Measurements from ENCODE around the gene KCTD14. TPM values are rescaled to one million over a fixed set of nuclear protein-coding genes. Genes with fewer than 3 reads are reported as not detected.
A peak's percentile ranks its signal among the peaks of the same experiment; 100 is the strongest.

Gene KCTD14
- total and polyA plus RNA-seq, 9 of the 15 experiments (the other 6 are each of a cell fraction or from before 2014, with no cell fraction given), result 0.04 to 0.30 (median 0.11) TPM; not detected in 2

DNA sequence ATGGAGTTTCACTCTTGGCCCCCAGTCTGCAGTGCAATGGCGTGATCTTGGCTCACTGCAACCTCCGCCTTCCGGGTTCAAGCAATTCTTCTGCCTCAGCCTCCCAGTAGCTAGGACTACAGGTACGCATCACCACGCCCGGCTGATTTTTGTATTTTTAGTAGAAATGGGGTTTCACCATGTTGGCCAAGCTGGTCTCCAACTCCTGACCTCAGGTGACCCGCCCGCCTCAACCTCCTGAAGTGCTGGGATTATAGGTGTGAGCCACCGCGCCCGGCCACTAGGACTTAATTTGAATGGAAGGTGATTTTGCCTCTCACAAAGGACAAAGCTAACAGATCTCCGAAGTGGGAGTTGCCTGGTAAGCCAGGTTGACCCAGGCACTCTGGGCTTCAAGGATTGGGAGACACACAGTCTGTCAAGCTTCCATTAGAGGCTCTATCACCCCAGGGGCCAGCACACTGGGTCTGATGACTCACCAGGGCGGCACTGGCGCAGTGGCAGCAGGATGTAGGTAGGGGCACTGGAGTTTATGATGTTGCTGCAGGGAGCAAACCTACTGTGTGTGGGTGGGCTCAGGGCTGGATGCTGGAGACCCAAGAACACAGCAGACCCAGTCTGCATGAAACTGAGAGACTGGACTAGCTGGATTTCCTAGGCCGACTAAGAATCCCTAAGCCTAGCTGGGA, 17.8 kb upstream of the KCTD14 start (continued):
- no peak for TF ChIP-seq MED1 (CRISPR knock-in tag; IDR thresholded peaks at IDR 0.05; ENCODE audit: borderline replicate concordance)
- peak; percentile 68 for TF ChIP-seq DPF2 (IDR thresholded peaks at IDR 0.05)
- peak; percentile 97 for TF ChIP-seq ZKSCAN1 (IDR thresholded peaks at IDR 0.05; ENCODE audit: low read depth, low read length)
- TF ChIP-seq MYNN (IDR thresholded peaks at IDR 0.05), result 0 out of 2 replicates have a peak, but pooled peaks have one; percentile 24
- TF ChIP-seq MYNN (CRISPR knock-in tag; IDR thresholded peaks at IDR 0.05), result no peak
- TF ChIP-seq, protein P1, sequence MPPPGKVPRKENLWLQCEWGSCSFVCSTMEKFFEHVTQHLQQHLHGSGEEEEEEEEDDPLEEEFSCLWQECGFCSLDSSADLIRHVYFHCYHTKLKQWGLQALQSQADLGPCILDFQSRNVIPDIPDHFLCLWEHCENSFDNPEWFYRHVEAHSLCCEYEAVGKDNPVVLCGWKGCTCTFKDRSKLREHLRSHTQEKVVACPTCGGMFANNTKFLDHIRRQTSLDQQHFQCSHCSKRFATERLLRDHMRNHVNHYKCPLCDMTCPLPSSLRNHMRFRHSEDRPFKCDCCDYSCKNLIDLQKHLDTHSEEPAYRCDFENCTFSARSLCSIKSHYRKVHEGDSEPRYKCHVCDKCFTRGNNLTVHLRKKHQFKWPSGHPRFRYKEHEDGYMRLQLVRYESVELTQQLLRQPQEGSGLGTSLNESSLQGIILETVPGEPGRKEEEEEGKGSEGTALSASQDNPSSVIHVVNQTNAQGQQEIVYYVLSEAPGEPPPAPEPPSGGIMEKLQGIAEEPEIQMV (tag; conservative IDR thresholded peaks at IDR 0.05; ENCODE audit: low read depth), result no peak
- TF ChIP-seq ZNF431 (CRISPR knock-in tag; IDR thresholded peaks at IDR 0.05), result no peak
- TF ChIP-seq POLR2AphosphoS5 (IDR thresholded peaks at IDR 0.05; ENCODE audit: control insufficient read depth, insufficient read depth, low read depth, low read length), result no peak
- no peak for TF ChIP-seq TAF9B (IDR thresholded peaks at IDR 0.05; ENCODE audit: partially characterized antibody)
- TF ChIP-seq, protein P2, sequence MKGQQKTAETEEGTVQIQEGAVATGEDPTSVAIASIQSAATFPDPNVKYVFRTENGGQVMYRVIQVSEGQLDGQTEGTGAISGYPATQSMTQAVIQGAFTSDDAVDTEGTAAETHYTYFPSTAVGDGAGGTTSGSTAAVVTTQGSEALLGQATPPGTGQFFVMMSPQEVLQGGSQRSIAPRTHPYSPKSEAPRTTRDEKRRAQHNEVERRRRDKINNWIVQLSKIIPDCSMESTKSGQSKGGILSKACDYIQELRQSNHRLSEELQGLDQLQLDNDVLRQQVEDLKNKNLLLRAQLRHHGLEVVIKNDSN (CRISPR knock-in tag; IDR thresholded peaks at IDR 0.05), result peak; percentile 17; the same call in 1 of the 2 replicates
- TF ChIP-seq GTF2F1 (IDR thresholded peaks at IDR 0.05; ENCODE audit: low read depth, low read length), result no peak
- TF ChIP-seq YY1 (IDR thresholded peaks at IDR 0.05; ENCODE audit: borderline replicate concordance in 1 of 3, control insufficient read depth in 1 of 3, extremely low read depth in 1 of 3, insufficient read depth in 3 of 3, insufficient read length in 1 of 3, insufficient replicate concordance in 2 of 3, low read depth in 1 of 3, low read length in 2 of 3), result peak in 1 of 3 experiments; percentile 31
- TF ChIP-seq FOS (IDR thresholded peaks at IDR 0.05; ENCODE audit: extremely low read depth, insufficient read length), result peak; percentile 14
- no peak for TF ChIP-seq NFXL1 (CRISPR knock-in tag; IDR thresholded peaks at IDR 0.05)
- no peak for TF ChIP-seq TAF15 (IDR thresholded peaks at IDR 0.05; ENCODE audit: low read depth, low read length)
- TF ChIP-seq, protein P3, sequence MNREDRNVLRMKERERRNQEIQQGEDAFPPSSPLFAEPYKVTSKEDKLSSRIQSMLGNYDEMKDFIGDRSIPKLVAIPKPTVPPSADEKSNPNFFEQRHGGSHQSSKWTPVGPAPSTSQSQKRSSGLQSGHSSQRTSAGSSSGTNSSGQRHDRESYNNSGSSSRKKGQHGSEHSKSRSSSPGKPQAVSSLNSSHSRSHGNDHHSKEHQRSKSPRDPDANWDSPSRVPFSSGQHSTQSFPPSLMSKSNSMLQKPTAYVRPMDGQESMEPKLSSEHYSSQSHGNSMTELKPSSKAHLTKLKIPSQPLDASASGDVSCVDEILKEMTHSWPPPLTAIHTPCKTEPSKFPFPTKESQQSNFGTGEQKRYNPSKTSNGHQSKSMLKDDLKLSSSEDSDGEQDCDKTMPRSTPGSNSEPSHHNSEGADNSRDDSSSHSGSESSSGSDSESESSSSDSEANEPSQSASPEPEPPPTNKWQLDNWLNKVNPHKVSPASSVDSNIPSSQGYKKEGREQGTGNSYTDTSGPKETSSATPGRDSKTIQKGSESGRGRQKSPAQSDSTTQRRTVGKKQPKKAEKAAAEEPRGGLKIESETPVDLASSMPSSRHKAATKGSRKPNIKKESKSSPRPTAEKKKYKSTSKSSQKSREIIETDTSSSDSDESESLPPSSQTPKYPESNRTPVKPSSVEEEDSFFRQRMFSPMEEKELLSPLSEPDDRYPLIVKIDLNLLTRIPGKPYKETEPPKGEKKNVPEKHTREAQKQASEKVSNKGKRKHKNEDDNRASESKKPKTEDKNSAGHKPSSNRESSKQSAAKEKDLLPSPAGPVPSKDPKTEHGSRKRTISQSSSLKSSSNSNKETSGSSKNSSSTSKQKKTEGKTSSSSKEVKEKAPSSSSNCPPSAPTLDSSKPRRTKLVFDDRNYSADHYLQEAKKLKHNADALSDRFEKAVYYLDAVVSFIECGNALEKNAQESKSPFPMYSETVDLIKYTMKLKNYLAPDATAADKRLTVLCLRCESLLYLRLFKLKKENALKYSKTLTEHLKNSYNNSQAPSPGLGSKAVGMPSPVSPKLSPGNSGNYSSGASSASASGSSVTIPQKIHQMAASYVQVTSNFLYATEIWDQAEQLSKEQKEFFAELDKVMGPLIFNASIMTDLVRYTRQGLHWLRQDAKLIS (CRISPR knock-in tag; IDR thresholded peaks at IDR 0.05), result no peak
- no peak for TF ChIP-seq ATF7 (IDR thresholded peaks at IDR 0.05)
- TF ChIP-seq ZNF668 (CRISPR knock-in tag; IDR thresholded peaks at IDR 0.05), result peak; percentile 36; the same call in 1 of the 2 replicates
- no peak for TF ChIP-seq KLF1 (tag; IDR thresholded peaks at IDR 0.05)
- no peak for TF ChIP-seq GABPA (tag; conservative IDR thresholded peaks at IDR 0.05; ENCODE audit: low read depth)
- TF ChIP-seq BRD4 (IDR thresholded peaks at IDR 0.05), result no peak
- TF ChIP-seq ZNF77 (CRISPR knock-in tag; IDR thresholded peaks at IDR 0.05), result no peak
